Measurements from ENCODE around the gene C19orf85. TPM values are rescaled to one million over a fixed set of nuclear protein-coding genes. Genes with fewer than 3 reads are reported as not detected.
A peak's percentile ranks its signal among the peaks of the same experiment; 100 is the strongest.

Gene C19orf85
- total RNA-seq, 1 donor from 2014 or later, result not detected

- Histone ChIP-seq H4K20me1 (ENCODE audit: low read depth) (peaks cover 35% of the 10 kb centered on the region), H3K27me3 (peaks cover 49% of the 10 kb centered on the region), H3F3A (ENCODE audit: low read depth) (peaks cover 31% of the 10 kb centered on the region), H3K36me3 (no peaks in the 10 kb centered on the region), H3K27ac (no peak overlapping the region), H3K4me3 (no peak overlapping the region), H3K4me1 (peaks cover 5% of the 10 kb centered on the region), H3K4me2 (no peak overlapping the region), H3K9ac (no peak overlapping the region), H3K9me3 (ENCODE audit: low read depth) (no peaks in the 10 kb centered on the region), H2AFZ (replicated peaks) (no peak overlapping the region), H3K79me2 (ENCODE audit: low read depth) (no peaks in the 10 kb centered on the region)
- Mint-ChIP-seq H3K4me1 (peaks cover 15% of the 10 kb centered on the region), H3K4me3 (peak overlapping the region; percentile 6), H3K27me3 (ENCODE audit: insufficient read depth, low read depth) (peaks cover 48% of the 10 kb centered on the region), H3K27ac (no peak overlapping the region), H3K36me3 (no peaks in the 10 kb centered on the region), H3K9me3 (peaks cover 8% of the 10 kb centered on the region)
- no peak for DNase-seq (ENCODE audit: low spot score)
- no peak for TF ChIP-seq EZH2phosphoT487 (IDR thresholded peaks at IDR 0.05)
- no peak for TF ChIP-seq CTCF (IDR thresholded peaks at IDR 0.05)
- TF ChIP-seq EZH2 (IDR thresholded peaks at IDR 0.05), result no peak
These were observed 27.7 kb downstream of the C19orf85 start for GRCh38 chr19:55436847-55437246.

- Histone ChIP-seq H3K27ac (no peak overlapping the region), H3K9me3 (ENCODE audit: low read depth) (no peaks in the 10 kb centered on the region), H3K79me2 (ENCODE audit: low read depth) (no peaks in the 10 kb centered on the region), H3K4me3 (no peak overlapping the region), H3K36me3 (no peaks in the 10 kb centered on the region), H3K4me2 (no peak overlapping the region), H3K27me3 (peaks cover 31% of the 10 kb centered on the region), H3K9ac (no peak overlapping the region), H4K20me1 (ENCODE audit: low read depth) (peaks cover 16% of the 10 kb centered on the region), H2AFZ (replicated peaks) (no peak overlapping the region), H3F3A (ENCODE audit: low read depth) (peaks cover 22% of the 10 kb centered on the region), H3K4me1 (no peaks in the 10 kb centered on the region)
- peaks cover 8% of the 10 kb centered on the region for H3K9me3 Mint-ChIP-seq
- H3K4me1 Mint-ChIP-seq, result peaks cover 2% of the 10 kb centered on the region
- H3K27ac Mint-ChIP-seq, result no peak overlapping the region
- H3K4me3 Mint-ChIP-seq, result no peak overlapping the region
- no peak for TF ChIP-seq CTCF (IDR thresholded peaks at IDR 0.05)
- no peak for TF ChIP-seq EZH2 (IDR thresholded peaks at IDR 0.05)
- TF ChIP-seq EZH2phosphoT487 (IDR thresholded peaks at IDR 0.05), result no peak
- H3K36me3 Mint-ChIP-seq, result peaks cover 4% of the 10 kb centered on the region
- peaks cover 32% of the 10 kb centered on the region for H3K27me3 Mint-ChIP-seq (ENCODE audit: insufficient read depth, low read depth)
- no peak for DNase-seq (ENCODE audit: low spot score)
These were observed 29.5 kb downstream of the C19orf85 start for GRCh38 chr19:55435020-55435419.

GRCh38 chr19:55434356-55434919 lies 30.1 kb downstream of the C19orf85 start:
- Mint-ChIP-seq H3K9me3 (peaks cover 7% of the 10 kb centered on the region), H3K27me3 (ENCODE audit: insufficient read depth, low read depth) (peaks cover 27% of the 10 kb centered on the region), H3K36me3 (peaks cover 4% of the 10 kb centered on the region), H3K4me3 (no peak overlapping the region), H3K4me1 (no peaks in the 10 kb centered on the region), H3K27ac (no peak overlapping the region)
- Histone ChIP-seq H3F3A (ENCODE audit: low read depth) (peaks cover 21% of the 10 kb centered on the region), H4K20me1 (ENCODE audit: low read depth) (peaks cover 12% of the 10 kb centered on the region), H3K27ac (no peak overlapping the region), H3K4me2 (no peak overlapping the region), H3K27me3 (peaks cover 25% of the 10 kb centered on the region), H3K4me3 (no peak overlapping the region), H3K9me3 (ENCODE audit: low read depth) (no peaks in the 10 kb centered on the region), H2AFZ (replicated peaks) (no peak overlapping the region), H3K9ac (no peak overlapping the region), H3K79me2 (ENCODE audit: low read depth) (no peaks in the 10 kb centered on the region), H3K36me3 (no peaks in the 10 kb centered on the region), H3K4me1 (no peaks in the 10 kb centered on the region)
- TF ChIP-seq EZH2 (IDR thresholded peaks at IDR 0.05) (no peak), EZH2phosphoT487 (IDR thresholded peaks at IDR 0.05) (no peak), CTCF (IDR thresholded peaks at IDR 0.05) (no peak)
- DNase-seq (ENCODE audit: low spot score), result no peak
